ENCODE results near the gene TLE7. TPM values are rescaled to one million over a fixed set of nuclear protein-coding genes. Genes with fewer than 3 reads are reported as not detected.

The TLE7 gene
- total and polyA plus RNA-seq, 2 of the 4 experiments (the other 2 are of a cell fraction) = not detected

DNA sequence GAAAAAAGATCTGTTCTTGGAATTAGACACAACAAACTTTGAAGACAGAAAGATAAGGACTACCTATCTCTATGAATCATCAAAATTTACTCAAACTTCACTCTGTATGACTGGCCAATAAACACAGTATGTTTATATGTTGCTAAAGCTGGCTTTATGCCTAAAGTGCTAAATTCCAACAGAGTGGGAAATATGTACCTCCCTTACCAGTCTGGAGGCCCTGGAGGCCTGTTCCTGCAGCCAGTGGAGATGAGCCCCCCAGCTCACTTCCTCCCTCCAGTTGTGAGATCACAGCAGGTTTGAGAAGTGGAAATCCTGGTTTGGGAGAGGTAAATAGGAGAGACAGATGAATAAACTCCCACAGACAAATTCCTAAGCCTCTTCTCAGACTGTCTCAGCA, 11.2 kb upstream of the TLE7 start:
- dilution Hi-C loops (cut with HindIII; ENCODE audit: low sequenced_read_pairs, unreplicated experiment) = no loop called here

More for the DNA sequence above, 11.2 kb upstream of the TLE7 start:
- no peak overlapping the region for H2BK15ac ChIP-seq (ENCODE audit: low read depth, low read length)
- no peak overlapping the region for H4K8ac ChIP-seq (ENCODE audit: low read depth in 2 of 2, low read length in 2 of 2)
- H3K9ac ChIP-seq (ENCODE audit: low read depth, low read length) = no peak overlapping the region
- no peak overlapping the region for H3K18ac ChIP-seq (ENCODE audit: low read depth, low read length)
- peak; percentile 23 for DNase-seq
- H3K4me3 ChIP-seq (ENCODE audit: insufficient read depth, low read depth, low read length) = no peak overlapping the region
- ChIA-PET CTCF (no interaction called here), POLR2A (ENCODE audit: unreplicated experiment) (no interaction called here)
- no peak overlapping the region for H3K23ac ChIP-seq (ENCODE audit: low read depth, low read length)
- peaks cover 74% of the 10 kb centered on the region for H3K36me3 ChIP-seq (ENCODE audit: control insufficient read depth, insufficient read depth, low read length)
- H3K14ac ChIP-seq (replicated peaks; ENCODE audit: low read depth, low read length) = no peak overlapping the region
- H2AFZ ChIP-seq (replicated peaks; ENCODE audit: low read length, poor library complexity) = no peak overlapping the region
- H4K5ac ChIP-seq (ENCODE audit: low read depth, low read length) = no peak overlapping the region
- no peak for ATAC-seq (ENCODE audit: low read depth)
- no peak for TF ChIP-seq CTCF (conservative IDR thresholded peaks at IDR 0.05; ENCODE audit: low read depth, low read length)
- TF ChIP-seq BHLHE40 (IDR thresholded peaks at IDR 0.05; ENCODE audit: low read depth, low read length) = no peak
- TF ChIP-seq FOS (IDR thresholded peaks at IDR 0.05; ENCODE audit: low read depth, low read length) = no peak
- TF ChIP-seq CEBPB (IDR thresholded peaks at IDR 0.05; ENCODE audit: low read depth, low read length) = no peak
- TF ChIP-seq MAZ (IDR thresholded peaks at IDR 0.05; ENCODE audit: borderline replicate concordance, low read depth, low read length) = no peak
- TF ChIP-seq USF2 (IDR thresholded peaks at IDR 0.05; ENCODE audit: low read depth, low read length) = no peak
- no peak for TF ChIP-seq MXI1 (IDR thresholded peaks at IDR 0.05; ENCODE audit: borderline replicate concordance, low read depth, low read length)
- TF ChIP-seq NFE2L2 (IDR thresholded peaks at IDR 0.05; ENCODE audit: low read depth, low read length) = no peak
- TF ChIP-seq, protein P1, sequence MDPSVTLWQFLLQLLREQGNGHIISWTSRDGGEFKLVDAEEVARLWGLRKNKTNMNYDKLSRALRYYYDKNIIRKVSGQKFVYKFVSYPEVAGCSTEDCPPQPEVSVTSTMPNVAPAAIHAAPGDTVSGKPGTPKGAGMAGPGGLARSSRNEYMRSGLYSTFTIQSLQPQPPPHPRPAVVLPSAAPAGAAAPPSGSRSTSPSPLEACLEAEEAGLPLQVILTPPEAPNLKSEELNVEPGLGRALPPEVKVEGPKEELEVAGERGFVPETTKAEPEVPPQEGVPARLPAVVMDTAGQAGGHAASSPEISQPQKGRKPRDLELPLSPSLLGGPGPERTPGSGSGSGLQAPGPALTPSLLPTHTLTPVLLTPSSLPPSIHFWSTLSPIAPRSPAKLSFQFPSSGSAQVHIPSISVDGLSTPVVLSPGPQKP (IDR thresholded peaks at IDR 0.05; ENCODE audit: borderline replicate concordance, low read depth, low read length) = no peak
- TF ChIP-seq RAD21 (IDR thresholded peaks at IDR 0.05; ENCODE audit: low read length) = no peak
- TF ChIP-seq CHD1 (IDR thresholded peaks at IDR 0.05; ENCODE audit: low read depth, low read length) = no peak
- no peak for TF ChIP-seq SMC3 (IDR thresholded peaks at IDR 0.05; ENCODE audit: low read depth, low read length)
- TF ChIP-seq RCOR1 (IDR thresholded peaks at IDR 0.05; ENCODE audit: insufficient replicate concordance, low read length) = no peak
- TF ChIP-seq RFX5 (IDR thresholded peaks at IDR 0.05; ENCODE audit: low read depth, low read length) = no peak
- no peak for TF ChIP-seq MAFK (IDR thresholded peaks at IDR 0.05; ENCODE audit: low read depth, low read length)
- TF ChIP-seq POLR2A (IDR thresholded peaks at IDR 0.05; ENCODE audit: low read depth, low read length) = no peak
- peaks cover 12 to 24% of the 10 kb centered on the region in 2 experiments for H3K79me1 ChIP-seq (ENCODE audit: low read depth in 1 of 2, low read length in 2 of 2)
- H4K20me1 ChIP-seq (ENCODE audit: insufficient read depth, low read length) = no peaks in the 10 kb centered on the region
- no peak overlapping the region for H3K56ac ChIP-seq (ENCODE audit: extremely low read depth, insufficient read depth, low read length)
- no TSS peak for BruUV-seq (replicated peaks)
- no peak overlapping the region for H3K4me2 ChIP-seq (ENCODE audit: low read depth, low read length)
- H3K27ac ChIP-seq (ENCODE audit: insufficient read depth, low read length) = no peak overlapping the region
- no peak overlapping the region; the same call in 1 of the 2 replicates for H2BK120ac ChIP-seq (ENCODE audit: low read depth, low read length)
- H2AK5ac ChIP-seq (ENCODE audit: low read depth, low read length) = no peak overlapping the region
- peaks cover 56% of the 10 kb centered on the region for H3K9me3 ChIP-seq (ENCODE audit: control insufficient read depth, insufficient read depth, low read length)
- H4K91ac ChIP-seq (ENCODE audit: insufficient read depth, low read depth, low read length) = no peak overlapping the region
- no peak overlapping the region for H2BK5ac ChIP-seq (ENCODE audit: low read depth, low read length, poor library complexity, severe bottlenecking)
- no peak overlapping the region for H3K4ac ChIP-seq (ENCODE audit: low read depth, low read length)
- in situ Hi-C loops (cut with MboI; ENCODE audit: low sequenced_read_pairs) (loop anchor here (5.0 kb wide), 1 partner anchor 34 kb away; the partner anchor contains the start of gene ZNF19), intact Hi-C loops (cut with micrococcal nuclease) (no loop called here)
- no peaks in the 10 kb centered on the region for H3K4me1 ChIP-seq (ENCODE audit: control insufficient read depth, insufficient read depth, low read length)
- no peak overlapping the region for H2AK9ac ChIP-seq (replicated peaks; ENCODE audit: low read depth, low read length, poor library complexity)
- H3K27me3 ChIP-seq (ENCODE audit: control insufficient read depth, insufficient read depth, low read length) = no peaks in the 10 kb centered on the region
- H2BK20ac ChIP-seq (ENCODE audit: low read depth, low read length) = no peak overlapping the region
- H3K9me1 ChIP-seq (ENCODE audit: insufficient read depth, low read length) = no peaks in the 10 kb centered on the region
